OCI-LY1 (cell line): ENCODE measurements around the gene CHN1.

ENCODE experiments used
- EZH2 ChIP-seq: fragments of 200-600 bp; sonication (generic), shearing (Covaris generic); IDR thresholded peaks from 2 replicates; pipeline ENCODE4 v1.8.0; 2017; ENCODE audit warnings: borderline replicate concordance, mixed run types, mild to moderate bottlenecking, antibody characterized with exemption, low read length, moderate library complexity, mixed read lengths
- TF ChIP-seq, protein P1 (sequence below): fragments of 200-600 bp; sonication (generic), shearing (Covaris generic); IDR thresholded peaks from 2 replicates; pipeline ENCODE4 v1.5.1; 2017; ENCODE audit warnings: mild to moderate bottlenecking, antibody characterized with exemption, low read length, moderate library complexity, mixed read lengths

DNA sequence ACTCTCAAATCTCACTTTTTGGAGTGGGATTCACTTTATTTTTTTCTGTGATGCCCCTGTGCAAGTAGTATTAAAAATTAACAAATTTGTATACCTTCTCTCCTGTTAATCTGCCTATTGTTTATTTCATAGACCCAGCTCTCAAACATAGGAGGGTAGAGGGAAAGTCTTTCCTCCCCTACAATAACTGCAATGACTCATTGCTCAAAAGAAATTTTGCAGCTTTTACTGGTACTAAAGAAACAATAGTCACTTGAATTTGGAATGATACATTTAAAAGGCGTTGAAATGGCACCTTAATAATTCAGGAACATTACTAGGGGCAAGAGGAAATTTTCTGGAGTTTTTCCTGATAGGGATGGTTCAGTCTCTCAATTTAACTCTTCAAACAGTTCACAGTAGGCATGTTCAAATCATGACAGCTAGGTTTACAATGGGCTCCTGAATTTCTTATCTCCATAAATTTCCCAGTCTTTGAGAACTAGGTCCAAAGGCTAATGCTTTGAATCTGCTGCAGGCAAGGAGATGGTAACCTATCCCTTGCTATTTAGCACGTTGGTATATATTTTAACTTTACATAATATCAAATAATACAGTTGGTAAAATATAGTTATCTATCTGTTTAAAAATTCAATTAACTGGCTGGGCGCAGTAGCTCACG, 88.8 kb downstream of the CHN1 start:
- TF ChIP-seq, protein P1, sequence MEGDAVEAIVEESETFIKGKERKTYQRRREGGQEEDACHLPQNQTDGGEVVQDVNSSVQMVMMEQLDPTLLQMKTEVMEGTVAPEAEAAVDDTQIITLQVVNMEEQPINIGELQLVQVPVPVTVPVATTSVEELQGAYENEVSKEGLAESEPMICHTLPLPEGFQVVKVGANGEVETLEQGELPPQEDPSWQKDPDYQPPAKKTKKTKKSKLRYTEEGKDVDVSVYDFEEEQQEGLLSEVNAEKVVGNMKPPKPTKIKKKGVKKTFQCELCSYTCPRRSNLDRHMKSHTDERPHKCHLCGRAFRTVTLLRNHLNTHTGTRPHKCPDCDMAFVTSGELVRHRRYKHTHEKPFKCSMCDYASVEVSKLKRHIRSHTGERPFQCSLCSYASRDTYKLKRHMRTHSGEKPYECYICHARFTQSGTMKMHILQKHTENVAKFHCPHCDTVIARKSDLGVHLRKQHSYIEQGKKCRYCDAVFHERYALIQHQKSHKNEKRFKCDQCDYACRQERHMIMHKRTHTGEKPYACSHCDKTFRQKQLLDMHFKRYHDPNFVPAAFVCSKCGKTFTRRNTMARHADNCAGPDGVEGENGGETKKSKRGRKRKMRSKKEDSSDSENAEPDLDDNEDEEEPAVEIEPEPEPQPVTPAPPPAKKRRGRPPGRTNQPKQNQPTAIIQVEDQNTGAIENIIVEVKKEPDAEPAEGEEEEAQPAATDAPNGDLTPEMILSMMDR: no peak
- TF ChIP-seq EZH2: no peak
